GM19025 (cell line): ENCODE data around the gene BBS1.
"Not testable (repeated sequence)": the region's sequence is repeated elsewhere in the genome, so short reads cannot be mapped to it uniquely, and the experiment has no call there.

Experiments used
- ATAC-seq: cut with Tn5 transposase; IDR thresholded peaks from one replicate; pipeline ENCODE4 v1.9.1; 2021; ENCODE audit warnings: mild to moderate bottlenecking, low read depth, moderate library complexity; ENCODE audit not compliant: unreplicated experiment

Gene BBS1

GRCh38 chr11:66510271-66510989, at the start of gene BBS1:
Gene BBS1, plus strand, starts transcription at chr11:66510635. Its CDS starts 25 bp downstream, at chr11:66510660.
- ATAC-seq = peak; percentile 91

- no peak for ATAC-seq
Observed at GRCh38 chr11:66462010-66462409, 48.4 kb upstream of the BBS1 start.

GRCh38 chr11:66462911-66463310, 47.5 kb upstream of the BBS1 start:
- ATAC-seq = no peak

- not testable (repeated sequence) for ATAC-seq
Observed at GRCh38 chr11:66464116-66464515, 46.3 kb upstream of the BBS1 start.

GRCh38 chr11:66464916-66465315, 45.5 kb upstream of the BBS1 start:
- no peak for ATAC-seq

GRCh38 chr11:66465373-66466224, 44.8 kb upstream of the BBS1 start:
- no peak for ATAC-seq

GRCh38 chr11:66466225-66467033, 44.0 kb upstream of the BBS1 start, which contains the start of gene PELI3:
Gene PELI3, plus strand, starts transcription at chr11:66466905. Its CDS starts 1,224 bp downstream, at chr11:66468129.
- ATAC-seq = peak; percentile 71

GRCh38 chr11:66467034-66467659, 43.3 kb upstream of the BBS1 start:
- ATAC-seq = peak; percentile 44

- no peak for ATAC-seq
Observed at GRCh38 chr11:66467756-66468155, 42.7 kb upstream of the BBS1 start.

- ATAC-seq = no peak
Observed at GRCh38 chr11:66468691-66469090, 41.7 kb upstream of the BBS1 start.

- no peak for ATAC-seq
Observed at GRCh38 chr11:66469441-66469840, 41.0 kb upstream of the BBS1 start.

GRCh38 chr11:66470015-66470414, 40.4 kb upstream of the BBS1 start:
- ATAC-seq = no peak

GRCh38 chr11:66471142-66471541, 39.3 kb upstream of the BBS1 start:
- no peak for ATAC-seq

- no peak for ATAC-seq
Observed at GRCh38 chr11:66472054-66472453, 38.4 kb upstream of the BBS1 start.

GRCh38 chr11:66473167-66473566, 37.3 kb upstream of the BBS1 start:
- no peak for ATAC-seq

GRCh38 chr11:66473608-66474515, 36.6 kb upstream of the BBS1 start:
- ATAC-seq = no peak

- no peak for ATAC-seq
Observed at GRCh38 chr11:66475349-66476172, 34.9 kb upstream of the BBS1 start.

GRCh38 chr11:66476173-66476840, 34.1 kb upstream of the BBS1 start:
- ATAC-seq = no peak
